Measurements from ENCODE around the gene POLR3A. TPM values are rescaled to one million over a fixed set of nuclear protein-coding genes. Genes with fewer than 3 reads are reported as not detected.
A peak's percentile ranks its signal among the peaks of the same experiment; 100 is the strongest.

POLR3A gene
- total RNA-seq, 1 donor: 17.5 TPM

DNA sequence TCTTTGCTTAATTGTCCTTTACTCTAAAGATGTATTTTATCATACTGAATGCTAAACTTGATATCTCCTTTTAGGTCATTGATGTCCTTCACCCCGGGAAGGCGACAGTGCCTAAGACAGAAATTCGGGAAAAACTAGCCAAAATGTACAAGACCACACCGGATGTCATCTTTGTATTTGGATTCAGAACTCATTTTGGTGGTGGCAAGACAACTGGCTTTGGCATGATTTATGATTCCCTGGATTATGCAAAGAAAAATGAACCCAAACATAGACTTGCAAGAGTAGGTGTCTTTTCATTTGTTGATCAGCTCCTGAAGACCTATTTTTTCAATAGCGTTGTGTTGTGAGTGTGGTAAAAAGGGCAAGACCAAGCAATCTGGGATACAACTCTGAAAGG, 6.1 kb upstream of the POLR3A start:
- TF ChIP-seq CTCF (IDR thresholded peaks at IDR 0.05; ENCODE audit: insufficient read depth, low read length): no peak
- no peak for DNase-seq (ENCODE audit: low read depth)
- peak overlapping the region; percentile 99 for H3K4me3 ChIP-seq (ENCODE audit: low read depth, low read length)

DNA sequence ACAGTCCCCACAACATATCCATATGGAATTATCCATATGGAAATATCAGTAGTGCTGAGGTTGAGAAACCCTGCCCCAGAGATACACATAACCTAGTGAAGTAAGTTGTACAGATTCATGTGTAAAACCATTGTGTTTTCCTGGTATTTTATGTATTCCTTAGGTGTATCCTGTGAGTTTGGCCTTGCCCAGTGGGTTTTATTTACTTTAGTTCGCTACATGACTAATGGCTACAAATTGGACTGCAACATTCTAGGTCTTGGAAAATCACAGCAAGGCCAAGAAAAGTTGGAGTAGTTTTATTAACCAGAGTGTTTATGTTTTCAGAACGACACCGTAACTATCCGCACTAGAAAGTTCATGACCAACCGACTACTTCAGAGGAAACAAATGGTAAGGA, 5.7 kb upstream of the POLR3A start:
- H3K4me3 ChIP-seq (ENCODE audit: low read depth, low read length): peak overlapping the region; percentile 99
- DNase-seq (ENCODE audit: low read depth): no peak
- TF ChIP-seq CTCF (IDR thresholded peaks at IDR 0.05; ENCODE audit: insufficient read depth, low read length): no peak

- peak within 1 kb of the TSS; percentile 99 for H3K4me3 ChIP-seq (ENCODE audit: low read depth, low read length)
- peak; percentile 97 for DNase-seq (ENCODE audit: low read depth)
- peak; percentile 3 for TF ChIP-seq CTCF (IDR thresholded peaks at IDR 0.05; ENCODE audit: insufficient read depth, low read length)
Measured at GRCh38 chr10:78033637-78034470, 4.5 kb upstream of the POLR3A start, which contains the start of gene RPS24. Gene RPS24 (plus strand): TSS chr10:78033863. CDS start chr10:78033902, 39 bp downstream.

DNA sequence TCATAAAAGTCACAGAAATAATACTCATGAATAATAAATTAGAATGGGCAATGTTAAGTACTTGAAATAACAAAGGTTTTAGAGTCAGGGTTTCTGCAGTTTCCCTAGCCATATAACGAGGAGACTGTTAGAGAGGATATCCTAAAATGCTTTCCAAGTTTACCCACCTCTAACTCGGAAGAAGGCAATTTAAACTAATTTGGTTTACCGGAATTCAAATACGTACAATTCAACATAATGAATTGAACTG, 4.0 kb upstream of the POLR3A start:
- no peak for TF ChIP-seq CTCF (IDR thresholded peaks at IDR 0.05; ENCODE audit: insufficient read depth, low read length)
- DNase-seq (ENCODE audit: low read depth): no peak
- H3K4me3 ChIP-seq (ENCODE audit: low read depth, low read length): peak overlapping the region; percentile 54

- no peak for TF ChIP-seq CTCF (IDR thresholded peaks at IDR 0.05; ENCODE audit: insufficient read depth, low read length)
- H3K4me3 ChIP-seq (ENCODE audit: low read depth, low read length): peak overlapping the region; percentile 100
- peak; percentile 60 for DNase-seq (ENCODE audit: low read depth)
Measured at GRCh38 chr10:78028438-78029268, 662 bp downstream of the POLR3A start.

DNA sequence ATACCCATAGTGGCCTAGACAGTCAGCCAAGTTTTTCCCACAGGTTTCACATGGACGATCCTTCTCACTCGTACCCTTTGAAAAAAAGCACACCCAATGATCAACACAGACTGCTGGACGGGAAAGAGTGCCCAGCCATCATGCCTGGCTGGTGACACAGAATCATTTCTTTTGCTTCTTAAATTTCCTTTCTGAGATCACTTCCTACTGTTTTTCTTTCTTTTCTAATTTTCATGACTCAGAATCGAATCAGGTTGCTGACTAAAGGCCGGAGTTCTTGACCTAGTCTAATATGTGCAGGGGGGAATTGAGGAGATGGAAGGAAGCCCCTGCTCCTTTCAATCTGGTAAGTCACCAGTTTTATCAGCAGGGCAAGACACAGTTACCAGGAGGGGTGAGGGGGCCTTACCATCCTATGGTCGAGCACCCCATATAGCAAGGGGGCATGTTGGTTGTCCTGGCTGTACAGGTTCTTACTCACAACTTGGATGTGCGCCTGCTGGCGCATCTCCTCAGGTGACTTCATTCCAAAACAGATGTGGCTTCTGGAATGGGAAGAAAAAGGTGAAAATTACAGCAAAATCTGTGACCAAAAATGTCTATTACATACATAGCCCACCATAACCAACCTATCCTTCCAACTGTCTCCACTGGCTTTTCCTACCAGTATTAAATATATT, 3.5 kb downstream of the POLR3A start:
- peak; percentile 46 for DNase-seq (ENCODE audit: low read depth)
- TF ChIP-seq CTCF (IDR thresholded peaks at IDR 0.05; ENCODE audit: insufficient read depth, low read length): no peak
- H3K4me3 ChIP-seq (ENCODE audit: low read depth, low read length): no peak overlapping the region

All from fibroblast of the aortic adventitia (primary cell).